DLD1 (cell line): ENCODE measurements around the gene SRP19.
"Not testable (repeated sequence)": the region's sequence is repeated elsewhere in the genome, so short reads cannot be mapped to it uniquely, and the experiment has no call there.

Experiments
- in situ Hi-C: cut with HindIII; loops from 2 replicates; pipeline ENCODE4 v1.10.0; 2017; ENCODE audit warnings: low sequenced_read_pairs

SRP19 gene

DNA sequence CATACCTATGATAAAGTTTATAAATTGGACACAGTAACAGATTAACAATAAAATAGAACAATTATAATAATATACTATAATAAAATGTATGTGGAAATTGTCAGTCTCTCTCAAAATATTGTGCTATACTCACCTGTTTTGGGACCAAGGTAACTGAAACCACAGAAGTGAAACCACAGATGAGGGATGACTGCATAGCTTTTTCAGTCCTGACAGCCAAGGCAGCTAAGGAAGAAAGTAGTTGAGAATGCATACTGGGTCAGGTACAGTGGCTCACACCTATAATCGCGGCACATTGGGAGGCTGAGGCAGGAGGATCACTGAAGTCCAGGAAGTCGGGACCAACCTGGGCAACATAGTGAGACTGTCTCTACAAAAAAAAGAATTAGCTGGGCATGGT is 8.9 kb downstream of the SRP19 start:
- in situ Hi-C loops: no loop called here

DNA sequence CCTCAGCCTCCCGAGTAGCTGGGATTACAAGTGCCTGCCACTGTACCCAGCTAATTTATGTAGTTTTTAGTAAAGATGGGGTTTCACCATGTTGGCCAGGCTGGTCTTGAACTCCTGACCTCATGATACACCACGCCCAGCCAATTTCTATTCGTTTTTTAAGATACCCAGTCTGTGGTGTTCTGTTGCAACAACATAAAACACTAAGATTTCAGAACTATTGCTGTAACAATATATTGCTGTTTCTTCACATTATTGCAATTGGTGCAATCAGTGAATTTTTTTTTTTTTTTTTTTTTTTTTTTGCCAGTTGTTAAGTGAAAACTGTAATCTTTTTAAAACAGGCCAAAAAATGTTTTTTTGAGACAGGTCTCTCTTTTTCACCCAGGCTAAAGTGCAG is 9.9 kb downstream of the SRP19 start:
- in situ Hi-C loops: no loop called here

DNA sequence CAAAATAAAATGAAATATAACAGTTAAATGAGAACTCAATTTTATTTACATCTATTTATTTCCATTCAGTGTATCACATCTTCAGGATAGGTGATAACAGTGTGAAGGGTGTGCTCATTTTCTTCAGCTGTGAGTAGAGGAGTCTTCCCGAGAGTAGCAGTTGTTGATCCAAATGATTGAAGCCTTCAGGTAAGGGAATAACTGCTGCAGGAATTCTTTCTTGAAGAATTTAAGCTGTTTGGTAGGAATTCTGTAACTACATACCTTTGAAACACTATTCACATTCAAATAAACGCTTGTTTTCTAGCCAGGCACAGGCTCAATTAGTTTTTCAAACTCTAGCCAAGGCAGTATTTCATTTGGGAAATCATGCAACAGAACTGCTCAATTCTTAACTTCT is 15.3 kb downstream of the SRP19 start:
- in situ Hi-C loops: no loop called here

DNA sequence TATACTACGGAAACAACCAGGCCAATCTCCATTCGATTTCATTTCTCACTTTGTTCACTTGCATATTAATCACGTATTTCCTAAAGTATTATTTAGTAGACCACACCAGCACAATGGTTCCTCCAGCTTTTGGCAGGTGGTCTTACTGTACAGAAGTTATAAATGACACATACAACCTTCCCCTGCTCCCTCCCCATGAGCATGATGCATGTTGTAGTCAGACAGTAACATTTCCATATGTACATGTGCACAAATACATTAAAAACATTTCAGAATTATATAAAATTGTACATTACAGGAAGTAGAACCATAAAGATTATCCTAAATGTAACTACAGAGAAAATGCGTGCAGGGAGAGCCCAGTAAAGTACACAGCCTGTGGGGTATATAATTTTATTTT is 17.0 kb downstream of the SRP19 start:
- in situ Hi-C loops: no loop called here

DNA sequence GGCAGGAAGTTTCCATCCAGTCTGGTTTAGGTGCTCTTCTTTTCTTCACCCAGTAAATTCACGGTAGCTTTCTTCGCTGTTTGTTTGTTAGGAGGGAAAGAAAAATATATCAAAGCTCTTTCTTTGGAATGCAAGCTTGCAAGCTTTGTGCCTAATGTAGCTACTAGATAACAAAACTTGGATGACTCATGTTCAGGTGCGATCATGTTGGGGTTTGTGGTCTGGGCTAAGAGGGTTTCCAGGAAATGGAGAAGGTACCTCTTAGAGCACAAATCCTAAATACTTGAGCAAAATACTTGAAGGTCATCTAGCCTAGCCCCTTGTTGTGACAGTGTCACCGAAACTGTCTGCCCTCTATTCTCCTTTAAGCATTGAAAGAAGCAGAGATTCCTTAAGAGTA is 17.7 kb downstream of the SRP19 start:
- in situ Hi-C loops: no loop called here

DNA sequence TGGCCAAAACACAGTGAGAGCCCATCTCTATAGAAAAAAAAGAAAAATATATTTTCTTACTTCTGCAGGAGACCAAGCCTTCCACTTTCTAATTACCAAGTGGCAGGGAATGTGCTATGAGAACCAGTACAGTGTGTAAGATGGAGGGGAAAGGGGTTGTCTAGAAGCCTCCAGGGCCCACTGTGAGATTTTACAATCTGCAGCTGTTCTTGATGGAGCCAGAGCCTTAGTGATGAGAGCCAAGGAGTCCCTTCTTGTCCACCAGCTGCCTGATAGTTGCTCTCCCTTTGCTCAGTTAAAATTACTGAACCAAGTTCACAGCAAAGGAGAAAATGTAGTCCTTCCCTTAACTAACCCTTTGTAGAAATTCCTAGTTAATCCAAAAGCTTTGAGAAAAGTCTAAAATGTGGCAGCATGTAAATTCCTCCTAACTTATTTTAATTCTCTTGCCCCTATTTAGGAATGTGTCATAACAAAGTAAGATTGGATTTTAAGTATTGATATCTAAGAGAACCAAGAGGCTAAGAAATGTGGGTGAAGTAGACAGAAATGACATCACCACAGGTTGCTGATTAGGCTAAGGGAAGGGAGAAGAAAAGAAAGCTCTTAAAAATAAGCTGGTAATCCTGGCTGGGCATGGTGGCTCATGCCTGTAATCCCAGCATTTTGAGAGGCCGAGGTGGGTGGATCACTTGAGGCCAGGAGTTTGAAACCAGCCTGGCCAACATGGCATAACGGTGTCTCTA is 19.3 kb downstream of the SRP19 start:
- in situ Hi-C loops: no loop called here

DNA sequence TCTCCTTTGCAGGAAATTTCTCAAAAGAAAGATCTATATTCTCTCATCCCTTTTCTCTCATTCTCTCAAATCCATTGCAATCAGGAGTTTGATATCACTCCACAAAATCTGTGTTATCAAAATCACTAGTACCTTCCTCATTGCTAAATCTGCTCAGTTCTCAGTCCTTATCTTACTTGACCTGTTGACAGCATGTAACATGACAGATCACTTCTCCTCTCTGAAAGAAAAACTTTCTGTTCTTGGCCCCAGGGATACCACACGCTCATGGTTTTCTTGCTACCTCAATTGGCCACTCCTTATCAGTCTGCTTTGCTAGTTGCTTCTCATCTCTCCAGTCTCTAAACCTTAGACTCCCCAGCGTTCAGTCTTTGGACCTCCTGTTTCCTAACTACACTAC is 22.1 kb downstream of the SRP19 start:
- in situ Hi-C loops: no loop called here

DNA sequence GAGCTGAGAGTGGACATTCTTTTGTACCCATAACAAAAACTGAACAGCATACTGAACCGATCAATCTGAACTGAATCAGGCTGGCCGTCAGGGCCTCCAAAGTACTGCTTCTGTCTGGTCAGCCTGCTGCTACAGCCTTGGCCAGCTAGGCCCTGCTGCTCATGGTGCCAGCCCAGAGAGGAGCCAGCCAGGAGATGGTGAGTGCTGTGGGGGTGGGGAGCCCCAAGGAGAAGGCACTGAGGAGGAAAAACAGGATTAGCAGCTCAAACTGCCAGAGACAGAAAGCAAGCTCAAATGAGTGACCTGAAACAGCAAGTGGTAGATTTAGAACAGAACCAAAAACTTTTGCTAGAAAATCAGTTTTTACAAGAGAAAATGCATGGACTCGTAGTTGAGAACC is 23.9 kb downstream of the SRP19 start:
- in situ Hi-C loops: no loop called here

DNA sequence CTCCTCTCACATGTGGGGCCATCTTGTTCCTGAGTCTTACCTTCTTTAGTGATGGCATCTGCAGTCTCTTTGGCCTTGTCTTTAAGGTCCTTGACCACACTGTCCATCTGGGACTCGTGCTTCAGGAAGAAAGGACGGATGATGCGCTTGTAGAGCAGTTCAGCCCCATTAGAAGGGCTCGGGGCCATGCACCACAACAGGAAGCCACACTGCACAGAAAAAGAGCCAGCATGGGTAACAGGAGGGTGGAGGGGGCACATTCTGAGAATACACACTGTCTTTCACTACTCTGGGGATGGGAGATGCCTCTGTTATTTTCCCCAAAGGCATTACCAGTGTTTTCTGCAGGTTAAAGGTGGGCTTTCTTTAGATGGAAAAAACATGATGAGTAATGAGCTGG is 25.9 kb downstream of the SRP19 start:
- in situ Hi-C loops: no loop called here

DNA sequence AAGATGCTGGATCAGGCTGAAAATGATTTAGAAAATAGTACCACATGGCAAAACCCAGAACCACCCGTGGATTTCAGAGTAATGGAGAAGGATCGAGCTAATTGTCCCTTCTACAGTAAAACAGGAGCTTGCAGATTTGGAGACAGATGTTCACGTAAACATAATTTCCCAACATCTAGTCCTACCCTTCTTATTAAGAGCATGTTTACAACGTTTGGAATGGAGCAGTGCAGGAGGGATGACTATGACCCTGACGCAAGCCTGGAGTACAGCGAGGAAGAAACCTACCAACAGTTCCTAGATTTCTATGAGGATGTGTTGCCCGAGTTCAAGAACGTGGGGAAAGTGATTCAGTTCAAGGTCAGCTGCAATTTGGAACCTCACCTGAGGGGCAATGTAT is 31.0 kb downstream of the SRP19 start:
- in situ Hi-C loops: not testable (repeated sequence)

DNA sequence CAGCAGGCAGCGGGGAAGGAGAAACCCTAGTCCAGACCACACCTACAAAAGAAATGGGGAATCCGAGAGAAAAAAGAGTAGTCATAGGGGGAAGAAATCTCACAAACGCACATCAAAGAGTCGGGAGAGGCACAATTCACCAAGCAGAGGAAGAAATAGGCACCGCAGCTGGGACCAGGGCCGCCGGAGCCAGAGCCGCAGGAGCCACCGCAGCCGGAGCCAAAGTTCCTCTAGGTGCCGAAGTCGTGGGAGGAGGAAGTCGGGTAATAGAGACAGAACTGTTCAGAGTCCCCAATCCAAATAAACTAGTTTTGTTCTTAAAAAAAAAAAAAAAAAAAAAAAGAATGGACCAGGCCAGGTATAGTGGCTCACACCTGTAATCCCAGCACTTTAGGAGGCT is 31.7 kb downstream of the SRP19 start:
- in situ Hi-C loops: no loop called here

DNA sequence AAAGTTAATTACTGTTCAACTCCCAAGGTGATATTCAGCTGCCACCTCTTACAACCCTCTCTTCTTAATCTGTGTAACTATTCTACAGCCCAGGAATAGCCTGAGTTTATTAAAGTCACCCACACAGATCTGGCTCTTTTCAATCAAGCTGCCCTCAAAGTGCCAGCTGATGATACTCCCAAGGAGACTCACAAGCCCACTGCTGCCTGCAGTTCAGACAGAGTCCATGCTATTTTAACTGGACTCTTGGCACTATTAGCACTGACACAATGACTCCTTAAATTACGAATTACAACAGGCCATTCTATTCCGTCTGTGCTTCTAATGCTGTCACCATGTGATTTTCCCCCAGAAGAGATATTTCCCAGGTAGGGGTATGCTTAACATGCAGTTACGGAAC is 34.6 kb downstream of the SRP19 start:
- in situ Hi-C loops: no loop called here

DNA sequence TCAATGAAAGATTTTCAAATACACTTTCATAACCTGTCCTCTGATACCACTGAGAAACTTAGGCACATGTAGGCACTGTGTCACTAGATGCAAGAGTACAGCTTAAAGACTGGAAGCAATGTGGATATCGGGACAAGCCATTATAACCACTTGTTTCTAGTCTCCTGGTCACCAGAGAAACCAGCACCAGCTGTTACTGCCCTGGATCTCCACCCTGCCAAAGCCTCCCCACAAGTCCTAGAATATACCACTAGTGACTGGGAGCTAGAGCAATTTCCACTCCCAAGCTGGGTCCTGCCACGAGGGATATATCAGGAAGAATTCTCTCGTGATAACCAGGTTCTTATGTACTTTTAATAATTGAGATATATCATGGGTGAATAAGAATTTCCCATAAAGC is 41.5 kb downstream of the SRP19 start:
- in situ Hi-C loops: no loop called here

DNA sequence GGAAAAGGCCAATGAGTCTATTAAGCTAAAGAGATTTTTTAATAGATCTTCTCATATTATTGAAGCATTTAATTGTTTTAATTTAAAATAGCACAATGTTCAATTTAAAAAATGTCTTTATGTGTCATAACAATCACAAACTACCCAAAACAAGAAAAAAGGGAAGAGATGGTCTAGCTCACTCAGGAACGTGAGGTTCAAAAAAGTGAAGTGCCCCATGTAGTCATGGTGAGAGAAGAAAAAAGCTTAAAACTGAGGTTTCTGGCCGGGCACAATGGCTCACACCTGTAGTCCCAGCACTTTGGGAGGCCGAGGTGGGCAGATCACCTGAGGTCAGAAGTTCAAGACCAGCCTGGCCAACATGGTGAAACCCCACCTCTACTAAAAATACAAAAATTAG is 43.9 kb downstream of the SRP19 start:
- in situ Hi-C loops: not testable (repeated sequence)

DNA sequence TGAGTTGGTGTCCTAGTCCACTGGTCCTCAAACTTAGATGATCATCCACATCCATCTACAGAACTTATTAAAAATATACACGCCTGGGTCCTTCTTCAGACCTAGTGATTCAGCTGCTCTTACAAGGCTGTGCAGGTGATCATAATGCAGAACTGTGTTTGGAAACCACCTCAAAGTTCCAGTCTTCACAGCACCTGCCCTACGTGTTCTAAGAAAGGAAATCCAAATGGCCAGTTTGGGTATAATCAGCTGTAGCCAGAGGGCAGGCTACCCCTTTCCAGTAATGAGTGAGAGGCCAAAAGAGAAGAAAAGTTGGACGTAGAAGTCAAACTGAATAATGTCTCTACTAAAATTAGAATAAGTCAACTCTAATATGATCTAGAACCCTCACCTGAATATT is 45.5 kb downstream of the SRP19 start:
- in situ Hi-C loops: no loop called here

DNA sequence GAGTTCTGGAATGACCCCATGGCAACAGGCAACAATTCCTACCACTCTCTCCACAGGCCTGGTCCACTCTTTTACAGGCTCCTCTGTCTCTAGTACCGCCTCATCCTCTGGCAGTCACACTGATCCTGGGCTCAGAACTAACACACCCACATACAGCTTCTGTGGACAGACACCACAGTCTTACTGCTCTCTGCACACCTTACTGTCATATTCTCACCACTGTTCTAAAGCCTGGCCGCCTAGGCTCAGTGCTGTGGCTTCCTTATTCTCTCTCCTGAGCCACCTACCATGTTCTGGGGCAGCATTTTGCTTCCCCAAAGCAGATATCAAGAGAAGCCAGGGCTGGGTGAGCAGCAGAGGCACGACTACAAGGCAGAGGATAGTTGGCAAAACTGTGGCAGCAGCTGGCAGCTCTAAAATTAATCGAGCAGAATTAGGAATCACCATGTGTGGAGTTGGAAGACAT is 46.1 kb downstream of the SRP19 start:
- in situ Hi-C loops: no loop called here

DNA sequence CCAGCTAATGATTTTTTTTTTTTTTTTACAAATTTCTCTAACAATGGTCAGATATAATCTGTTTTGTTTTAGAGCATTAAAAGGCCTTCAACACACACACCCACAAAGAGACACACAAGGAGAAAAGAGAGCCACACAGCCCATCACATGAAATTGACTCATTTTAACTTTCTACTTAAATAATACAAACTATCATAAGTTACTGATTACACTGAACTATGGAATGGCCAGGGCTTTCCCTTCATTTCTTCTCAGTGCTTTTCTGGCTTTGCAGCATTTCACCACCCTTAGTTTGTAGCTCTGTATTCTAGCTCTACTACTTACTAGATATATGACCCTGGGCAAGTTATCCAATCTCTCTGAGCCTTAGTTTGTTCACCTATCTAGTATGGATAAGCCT is 47.8 kb downstream of the SRP19 start:
- in situ Hi-C loops: no loop called here

DNA sequence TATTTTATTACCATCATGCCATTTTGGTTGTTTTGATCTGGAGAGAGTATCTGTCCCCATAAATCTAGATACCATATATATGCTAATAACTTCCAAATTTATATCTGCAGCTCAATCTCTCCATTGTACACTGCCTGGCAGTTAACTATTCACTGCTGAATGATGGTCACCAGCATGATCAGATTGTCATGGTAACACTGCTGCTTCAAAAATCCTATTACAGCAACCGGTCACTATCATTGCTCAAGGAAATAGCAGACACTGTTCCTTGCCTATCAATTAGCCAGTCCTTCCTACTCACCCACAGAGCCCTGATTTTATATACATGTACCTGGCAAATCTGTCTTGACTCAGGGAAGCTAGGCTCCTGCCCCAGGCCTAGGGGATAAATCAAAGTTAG is 49.4 kb downstream of the SRP19 start:
- in situ Hi-C loops: no loop called here

DNA sequence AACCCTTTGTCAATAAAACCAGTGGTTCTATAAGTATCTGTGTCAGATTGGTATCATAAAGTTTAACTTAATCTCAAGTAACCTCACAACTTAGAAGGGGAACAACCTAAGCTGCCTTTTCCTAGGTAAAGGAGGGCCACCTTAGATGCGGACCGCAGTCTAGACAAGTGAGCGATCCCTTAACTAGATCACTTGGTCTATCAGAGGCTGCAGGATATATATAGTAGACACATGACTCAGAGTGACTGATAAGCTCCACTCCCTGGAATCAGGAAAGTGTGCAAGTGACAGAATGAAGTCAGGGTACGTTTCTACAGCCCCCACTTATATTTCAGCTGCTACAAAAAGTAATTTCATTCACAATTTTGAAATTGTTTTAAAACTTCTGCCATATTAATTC is 53.5 kb downstream of the SRP19 start:
- in situ Hi-C loops: no loop called here

DNA sequence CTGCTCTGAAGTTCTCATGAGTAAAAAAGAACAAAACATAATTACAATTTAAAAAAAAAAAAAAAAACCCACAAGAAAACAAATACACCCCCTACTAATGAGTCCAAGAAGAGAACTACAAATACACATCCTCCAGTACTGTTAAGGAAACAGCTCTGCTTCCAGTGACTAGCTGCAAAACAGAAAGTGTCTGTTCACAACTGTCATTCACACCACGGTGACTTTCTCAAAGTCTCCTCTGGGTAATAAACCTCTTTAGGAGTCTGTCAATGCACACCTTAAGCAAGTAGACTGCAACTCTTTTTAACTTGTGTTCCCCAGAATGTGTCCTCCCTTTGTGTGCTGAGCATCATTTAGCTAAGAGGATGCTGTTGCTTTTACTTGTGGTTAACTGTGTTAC is 54.7 kb downstream of the SRP19 start:
- in situ Hi-C loops: no loop called here

DNA sequence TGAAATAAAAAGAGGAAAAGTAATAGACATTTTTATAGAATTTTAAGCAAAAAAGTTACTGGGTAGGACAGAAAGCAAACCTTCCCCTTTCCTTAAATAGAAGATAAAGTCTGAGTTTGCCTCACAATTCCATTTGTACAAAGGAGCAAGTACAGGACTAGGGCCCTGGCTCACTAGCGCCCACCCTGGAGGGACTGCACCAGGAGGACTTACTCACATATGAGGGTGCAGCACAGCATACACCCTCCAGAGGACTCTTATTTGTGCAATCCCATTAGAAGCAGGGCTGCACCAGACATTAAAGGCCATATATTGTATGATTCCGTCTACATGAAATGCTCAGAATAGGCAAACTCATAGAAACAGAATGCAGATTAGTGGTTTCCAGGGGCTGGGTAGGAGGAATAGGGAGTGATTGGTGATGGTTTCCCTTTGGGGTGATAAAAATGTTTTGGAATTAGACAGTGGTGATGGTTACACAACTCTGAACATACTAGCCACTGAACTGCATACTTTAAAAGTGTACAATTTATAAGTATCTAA is 56.4 kb downstream of the SRP19 start:
- in situ Hi-C loops: no loop called here

DNA sequence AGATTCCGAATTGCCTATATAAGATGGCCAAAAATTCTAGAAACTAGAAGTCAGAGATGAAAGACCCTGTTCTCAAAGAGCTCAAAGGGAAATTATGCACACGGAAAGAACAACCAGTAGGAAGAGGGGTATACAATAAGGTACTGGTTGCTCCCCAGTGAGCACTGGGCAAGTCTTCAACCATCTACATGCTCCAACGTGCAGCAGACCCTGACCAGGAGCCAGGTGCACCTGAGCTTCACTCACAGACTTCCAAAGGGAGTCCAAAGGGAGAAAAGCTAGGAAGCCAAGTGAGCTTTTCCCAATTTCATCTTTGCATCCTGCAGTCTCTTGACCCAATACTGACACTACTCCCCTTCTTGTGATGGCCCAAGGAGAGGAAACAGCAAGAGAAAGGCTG is 57.0 kb downstream of the SRP19 start:
- in situ Hi-C loops: no loop called here

DNA sequence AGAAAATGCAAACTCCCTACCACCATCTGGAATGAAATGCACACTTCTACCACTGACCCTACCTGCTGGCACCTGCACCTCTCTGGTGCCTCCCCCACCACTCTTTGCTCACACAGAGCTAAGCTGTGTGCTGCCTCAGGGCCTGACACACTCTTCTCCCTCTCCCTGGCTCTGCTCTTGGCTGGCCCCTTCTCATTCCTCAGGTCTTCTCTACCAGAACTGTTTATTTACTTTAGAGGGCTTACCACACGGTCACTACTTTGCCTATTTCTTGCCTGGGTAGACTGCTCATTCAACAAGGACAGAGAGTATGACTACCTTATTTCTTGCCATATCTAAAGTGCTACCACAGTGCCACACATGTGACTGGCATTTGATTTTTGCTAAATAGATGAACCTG is 57.6 kb downstream of the SRP19 start:
- in situ Hi-C loops: no loop called here
